GM23338 (cell line): ENCODE measurements around the gene FAM181B. TPM values are rescaled to one million over a fixed set of nuclear protein-coding genes. Genes with fewer than 3 reads are reported as not detected.

ENCODE experiments used
- ATAC-seq: fragments of 200-7000 bp; cut with Tn5 transposase; 3 replicates; pipeline ENCODE4 v1.9.1; 2020
- DNase-seq: peaks from one replicate; pipeline ENCODE4 v3.0.0-alpha.2; 2015; ENCODE audit warnings: low spot score
- H2AFZ ChIP-seq: fragments of 200-600 bp; sonication (generic); 2 replicates; pipeline ENCODE4 v1.8.0; 2016; ENCODE audit warnings: antibody characterized with exemption, mild to moderate bottlenecking, moderate library complexity
- H3F3A ChIP-seq: fragments of 200-600 bp; sonication (generic); replicated peaks from 2 replicates; pipeline ENCODE4 v1.8.0; 2017; ENCODE audit warnings: antibody characterized with exemption, mixed run types, low read depth
- H3K27ac ChIP-seq: fragments of 200-600 bp; sonication (generic); 2 replicates; pipeline ENCODE4 v1.6.1; 2016; ENCODE audit warnings: low read depth
- H3K27me3 ChIP-seq: fragments of 200-600 bp; sonication (generic); 2 replicates; pipeline ENCODE4 v1.8.0; 2016; ENCODE audit warnings: mild to moderate bottlenecking, mixed run types, moderate library complexity; ENCODE audit not compliant: insufficient read depth
- H3K36me3 ChIP-seq: fragments of 200-600 bp; sonication (generic); 2 replicates; pipeline ENCODE4 v1.8.0; 2016; ENCODE audit warnings: mild to moderate bottlenecking; ENCODE audit not compliant: insufficient read depth
- H3K4me1 ChIP-seq: fragments of 200-600 bp; sonication (generic); 2 replicates; pipeline ENCODE4 v1.8.0; 2016; ENCODE audit warnings: mild to moderate bottlenecking, moderate library complexity; ENCODE audit not compliant: insufficient read depth
- H3K4me2 ChIP-seq: fragments of 200-600 bp; sonication (generic); 2 replicates; pipeline ENCODE4 v1.7.1; 2017; ENCODE audit warnings: mixed run types
- H3K4me3 ChIP-seq: fragments of 200-600 bp; sonication (generic); 2 replicates; pipeline ENCODE4 v1.6.1; 2016; ENCODE audit warnings: mixed run types
- H3K79me2 ChIP-seq: fragments of 200-600 bp; sonication (generic); replicated peaks from 2 replicates; pipeline ENCODE4 v1.8.0; 2017; ENCODE audit warnings: mild to moderate bottlenecking; ENCODE audit not compliant: insufficient read depth
- H3K9me2 ChIP-seq: fragments of 200-600 bp; sonication (generic); 2 replicates; pipeline ENCODE4 v1.8.0; 2017; ENCODE audit not compliant: insufficient read depth
- H4K20me1 ChIP-seq: fragments of 200-600 bp; sonication (generic); replicated peaks from 2 replicates; pipeline ENCODE4 v1.8.0; 2017; ENCODE audit warnings: mild to moderate bottlenecking; ENCODE audit not compliant: insufficient read depth
- H3K27ac Mint-ChIP-seq: 2 replicates; pipeline ENCODE4 v1.8.0; 2020; ENCODE audit warnings: inconsistent platforms, mild to moderate bottlenecking, moderate library complexity, mixed read lengths
- H3K27me3 Mint-ChIP-seq: 3 replicates; pipeline ENCODE4 v1.8.0; 2022; ENCODE audit warnings: low read depth, mild to moderate bottlenecking, moderate library complexity, mixed read lengths, inconsistent platforms; ENCODE audit not compliant: insufficient read depth, poor library complexity
- H3K36me3 Mint-ChIP-seq: 3 replicates; pipeline ENCODE4 v1.8.0; 2021; ENCODE audit warnings: low read depth, mild to moderate bottlenecking, inconsistent platforms, moderate library complexity, mixed read lengths
- H3K4me1 Mint-ChIP-seq: 3 replicates; pipeline ENCODE4 v1.8.0; 2020; ENCODE audit warnings: mild to moderate bottlenecking, inconsistent platforms, mixed read lengths
- H3K4me3 Mint-ChIP-seq: 3 replicates; pipeline ENCODE4 v1.8.0; 2021; ENCODE audit warnings: moderate library complexity, mild to moderate bottlenecking, inconsistent platforms, mixed read lengths
- H3K9me3 Mint-ChIP-seq: 3 replicates; pipeline ENCODE4 v1.8.0; 2020; ENCODE audit warnings: moderate library complexity, mild to moderate bottlenecking, inconsistent platforms, mixed read lengths
- CREB1 ChIP-seq: fragments of 250-450 bp; sonication (Bioruptor Pico); IDR thresholded peaks from 2 replicates; pipeline ENCODE4 v1.5.0; 2020; ENCODE audit warnings: low read depth, mild to moderate bottlenecking, moderate library complexity
- CTCF ChIP-seq, 2 experiments: fragments of 200-600 bp in 1 of 2; sonication (generic) in 1 of 2; conservative IDR thresholded peaks; 2 replicates each; pipeline versions ENCODE4 v1.5.1 to v1.6.1; 2016 to 2017; ENCODE audit warnings: antibody characterized with exemption in 2 of 2, low read depth in 2 of 2, mild to moderate bottlenecking in 2 of 2, moderate library complexity in 1 of 2
- JUNB ChIP-seq: IDR thresholded peaks from one replicate; pipeline ENCODE4 v1.6.1; 2016; ENCODE audit warnings: antibody characterized with exemption; ENCODE audit not compliant: unreplicated experiment
- NANOG ChIP-seq: IDR thresholded peaks from 2 replicates; pipeline ENCODE4 v1.6.1; 2016; ENCODE audit warnings: antibody characterized with exemption, borderline replicate concordance
- POLR2AphosphoS5 ChIP-seq: IDR thresholded peaks from 2 replicates; pipeline ENCODE4 v1.6.1; 2016; ENCODE audit warnings: antibody characterized with exemption, low read depth
- REST ChIP-seq: IDR thresholded peaks from one replicate; pipeline ENCODE4 v1.6.1; 2018; ENCODE audit warnings: antibody characterized with exemption; ENCODE audit not compliant: unreplicated experiment
- polyA plus RNA-seq: library from polyadenylated mRNA; unstranded; fragments of >200 nt; fragmentation: Nextera tagmentation; extraction: Ambion mirVana; gene quantifications from 2 replicates; pipeline ENCODE4 v1.2.1, GENCODE V29; 2016
- total RNA-seq: library from RNA; depleted of rRNA; stranded (reverse); fragments of >200 nt; shearing (Covaris generic); gene quantifications from 2 replicates; pipeline ENCODE4 v1.2.3, GENCODE V29; 2014

The FAM181B gene
- total and polyA plus RNA-seq, 2 experiments from 2014 or later: 0.36 to 0.87 TPM

DNA sequence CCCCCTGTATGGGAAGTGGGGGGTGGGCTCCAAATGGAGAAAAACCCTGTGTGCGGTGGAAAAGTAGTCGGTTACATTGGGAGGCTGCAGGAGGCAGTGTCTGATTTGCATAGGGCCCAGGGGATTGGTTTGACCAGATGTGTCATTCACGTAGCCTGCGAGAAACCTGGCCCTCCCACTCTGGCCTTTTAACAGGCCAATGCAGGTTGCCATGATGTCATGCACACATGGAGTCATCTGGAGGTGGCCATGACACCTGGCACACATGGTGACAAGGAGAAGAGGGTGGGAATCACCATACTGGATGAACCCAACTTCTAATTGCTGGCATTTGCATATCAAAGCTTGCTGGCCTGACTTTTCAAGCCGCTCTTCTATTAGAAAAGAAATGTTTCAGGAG lies 50.6 kb downstream of the FAM181B start:
- no peaks in the 10 kb centered on the region for H3K79me2 ChIP-seq
- peaks cover 10% of the 10 kb centered on the region for H3K4me1 Mint-ChIP-seq
- peaks cover 15% of the 10 kb centered on the region; the same call in 2 of the 3 replicates for H3K9me3 Mint-ChIP-seq
- H3K4me2 ChIP-seq: peak overlapping the region; percentile 68
- no peak overlapping the region for H3K27ac ChIP-seq
- peak; percentile 68 for DNase-seq
- H3K36me3 ChIP-seq: no peaks in the 10 kb centered on the region
- peaks cover 5% of the 10 kb centered on the region; the same call in 1 of the 2 replicates for H3K4me1 ChIP-seq
- H3K27ac Mint-ChIP-seq: no peak overlapping the region
- no peak overlapping the region for H3K4me3 ChIP-seq
- no peak overlapping the region for H3K4me3 Mint-ChIP-seq
- H3K36me3 Mint-ChIP-seq: peaks cover 4% of the 10 kb centered on the region; the same call in 1 of the 3 replicates
- no peaks in the 10 kb centered on the region for H3K27me3 ChIP-seq
- TF ChIP-seq REST: no peak
- TF ChIP-seq CREB1 (CRISPR knock-in tag): peak; percentile 37; the same call in 1 of the 2 replicates
- H3K27me3 Mint-ChIP-seq: peaks cover 1% of the 10 kb centered on the region
- peak; percentile 67 for ATAC-seq
- H2AFZ ChIP-seq: peak overlapping the region; percentile 73; the same call in 1 of the 2 replicates
- no peaks in the 10 kb centered on the region for H3F3A ChIP-seq
- H3K9me2 ChIP-seq: no peaks in the 10 kb centered on the region
- H4K20me1 ChIP-seq: no peaks in the 10 kb centered on the region

DNA sequence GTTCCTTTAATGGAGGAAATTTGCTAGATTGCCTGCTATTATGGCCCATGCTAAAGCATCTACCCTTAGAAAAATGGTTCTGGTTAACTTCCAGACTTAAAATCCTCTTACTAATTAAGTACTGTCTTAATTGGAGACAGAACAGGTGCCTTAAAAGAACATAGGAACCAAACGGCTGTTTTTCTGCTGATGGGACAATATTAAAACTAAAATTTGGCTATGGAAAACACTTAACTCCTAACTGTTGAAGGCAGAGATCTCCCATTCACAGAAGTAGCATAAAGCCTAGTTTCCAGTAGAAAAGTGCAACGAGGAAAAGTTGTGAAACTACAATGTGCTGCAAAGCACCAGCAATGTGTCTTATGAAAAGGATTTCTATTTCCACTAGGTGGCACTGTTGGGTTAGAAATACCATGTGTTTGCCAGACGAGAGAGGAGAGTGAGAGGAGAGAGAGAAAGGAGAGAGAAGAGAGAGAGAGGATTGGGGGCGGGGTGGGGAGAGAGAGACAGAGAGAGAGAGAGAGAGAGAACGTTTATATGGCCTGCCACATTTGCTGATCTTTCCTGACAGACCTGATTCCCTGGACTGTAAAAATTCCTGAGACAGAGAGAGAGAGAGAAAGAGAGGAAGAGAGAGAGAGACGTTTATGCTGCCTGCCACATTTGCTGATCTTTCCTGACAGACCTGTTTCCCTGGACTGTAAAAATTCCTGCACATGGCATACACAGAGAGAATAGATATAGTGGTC lies 51.5 kb downstream of the FAM181B start:
- H3K9me2 ChIP-seq: no peaks in the 10 kb centered on the region
- H2AFZ ChIP-seq: peak overlapping the region; percentile 73; the same call in 1 of the 2 replicates
- Mint-ChIP-seq H3K36me3 (peaks cover 4% of the 10 kb centered on the region; the same call in 1 of the 3 replicates), H3K4me1 (peaks cover 10% of the 10 kb centered on the region), H3K9me3 (peaks cover 15% of the 10 kb centered on the region; the same call in 2 of the 3 replicates), H3K27ac (no peak overlapping the region), H3K27me3 (peaks cover 1% of the 10 kb centered on the region), H3K4me3 (no peak overlapping the region)
- no peaks in the 10 kb centered on the region for H3K36me3 ChIP-seq
- DNase-seq (peak; percentile 88), ATAC-seq (peak; percentile 93)
- no peaks in the 10 kb centered on the region for H4K20me1 ChIP-seq
- H3K27ac ChIP-seq: no peak overlapping the region
- no peaks in the 10 kb centered on the region for H3F3A ChIP-seq
- peak overlapping the region; percentile 68 for H3K4me2 ChIP-seq
- H3K27me3 ChIP-seq: no peaks in the 10 kb centered on the region
- H3K4me3 ChIP-seq: 0 out of 2 replicates have a peak overlapping the region, but pooled peaks have one; percentile 11
- H3K79me2 ChIP-seq: no peaks in the 10 kb centered on the region
- H3K4me1 ChIP-seq: peaks cover 5% of the 10 kb centered on the region; the same call in 1 of the 2 replicates
- no peak for TF ChIP-seq JUNB
- peak; percentile 76 to 83 for TF ChIP-seq CTCF (conservative IDR thresholded peaks at IDR 0.05; ENCODE audit: low read depth in 2 of 2)
- no peak for TF ChIP-seq CREB1 (CRISPR knock-in tag)
- no peak for TF ChIP-seq NANOG
- no peak for TF ChIP-seq POLR2AphosphoS5
